SIG-M5 (cell line): ENCODE data around the gene TBC1D9.

Experiments used
- DNase-seq: peaks from one replicate; lab custom pipeline; 2025; lab: John Stamatoyannopoulos, UW

Gene TBC1D9

DNA sequence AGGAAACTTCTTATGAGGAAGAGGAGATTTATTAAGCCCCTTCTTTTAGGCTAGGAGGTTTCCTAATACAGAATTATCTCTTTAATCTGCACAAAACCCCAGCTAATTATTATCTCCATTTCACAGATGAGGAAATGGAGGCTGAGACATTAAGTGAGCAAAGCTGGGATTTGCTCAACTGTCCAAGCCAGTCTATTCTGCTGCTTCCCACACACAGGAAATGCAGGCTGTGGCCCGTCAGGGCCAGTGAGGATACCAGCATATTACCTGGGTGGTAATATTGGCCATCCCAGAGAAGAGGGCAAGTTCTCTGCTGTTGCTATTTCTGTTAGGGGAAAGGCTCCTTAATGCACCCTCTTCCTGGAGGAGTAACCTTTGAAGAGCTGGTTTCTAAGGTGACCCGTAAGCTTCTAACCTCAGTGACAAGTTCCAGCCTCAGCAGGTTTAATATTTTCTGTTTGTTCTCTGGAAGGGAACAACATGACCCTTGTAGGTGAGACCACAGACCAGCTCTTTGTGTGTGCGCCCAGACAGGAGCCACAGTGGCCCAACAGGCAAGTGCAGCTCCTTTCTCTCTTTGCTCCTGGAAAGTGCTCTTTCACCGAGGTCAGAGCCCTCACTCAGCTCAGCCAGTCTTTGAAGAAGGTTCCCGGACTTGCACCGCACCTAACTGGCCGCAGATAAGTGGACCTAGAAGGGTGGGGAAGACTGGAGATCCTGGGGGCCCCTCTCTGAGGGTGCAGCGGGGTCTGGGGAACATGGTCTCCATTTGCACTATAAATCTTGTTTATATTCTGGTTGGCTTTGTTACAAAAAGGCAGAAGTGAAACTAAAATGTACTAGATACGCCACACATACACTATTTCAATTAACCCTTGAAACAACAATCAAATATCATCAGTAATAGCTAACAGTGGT is 35.5 kb downstream of the TBC1D9 start:
- DNase-seq: no peak

- no peak for DNase-seq
Observed at GRCh38 chr4:140719686-140720085, 36.5 kb downstream of the TBC1D9 start.

- DNase-seq: no peak
Observed at GRCh38 chr4:140719022-140719421, 37.2 kb downstream of the TBC1D9 start.

GRCh38 chr4:140718241-140718952 is 37.8 kb downstream of the TBC1D9 start:
- DNase-seq: no peak

DNA sequence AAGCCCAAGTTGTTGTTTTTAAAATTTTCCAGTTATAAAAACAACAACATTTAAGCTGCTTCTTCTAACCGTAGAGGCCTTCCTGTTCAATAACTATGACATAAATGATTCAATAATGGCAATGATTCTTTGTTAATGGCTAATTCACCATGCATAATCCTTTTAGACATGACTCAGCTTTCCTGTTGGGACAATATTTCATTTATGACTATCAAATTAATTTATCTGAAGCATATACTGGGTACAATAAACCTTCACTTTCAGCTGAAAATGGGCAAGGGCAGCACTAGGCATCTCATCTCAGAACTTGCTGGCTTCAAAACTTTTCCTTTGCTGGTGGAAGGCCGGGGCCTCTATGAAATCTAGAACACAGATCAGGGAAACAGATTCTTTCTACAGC is 38.9 kb downstream of the TBC1D9 start:
- no peak for DNase-seq

GRCh38 chr4:140715119-140715518 is 41.1 kb downstream of the TBC1D9 start:
- DNase-seq: no peak

DNA sequence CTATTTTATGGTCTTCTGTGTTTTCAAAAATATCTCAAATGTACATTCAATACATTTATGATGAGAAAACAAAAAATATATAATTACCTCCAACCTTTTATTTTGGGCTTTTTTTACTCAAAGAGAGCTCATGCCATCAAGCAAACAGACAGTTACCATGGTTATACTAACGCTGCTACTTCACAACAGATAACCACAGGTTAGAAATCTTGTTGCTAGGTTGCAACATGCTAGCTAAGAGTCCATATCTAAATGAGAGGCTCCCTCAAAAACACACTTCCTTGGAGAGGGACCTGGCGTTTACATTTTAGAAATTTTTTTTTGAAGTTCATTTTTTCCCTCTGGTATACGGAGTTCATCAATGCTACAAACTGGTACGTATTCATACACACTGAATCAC is 44.3 kb downstream of the TBC1D9 start:
- no peak for DNase-seq

DNA sequence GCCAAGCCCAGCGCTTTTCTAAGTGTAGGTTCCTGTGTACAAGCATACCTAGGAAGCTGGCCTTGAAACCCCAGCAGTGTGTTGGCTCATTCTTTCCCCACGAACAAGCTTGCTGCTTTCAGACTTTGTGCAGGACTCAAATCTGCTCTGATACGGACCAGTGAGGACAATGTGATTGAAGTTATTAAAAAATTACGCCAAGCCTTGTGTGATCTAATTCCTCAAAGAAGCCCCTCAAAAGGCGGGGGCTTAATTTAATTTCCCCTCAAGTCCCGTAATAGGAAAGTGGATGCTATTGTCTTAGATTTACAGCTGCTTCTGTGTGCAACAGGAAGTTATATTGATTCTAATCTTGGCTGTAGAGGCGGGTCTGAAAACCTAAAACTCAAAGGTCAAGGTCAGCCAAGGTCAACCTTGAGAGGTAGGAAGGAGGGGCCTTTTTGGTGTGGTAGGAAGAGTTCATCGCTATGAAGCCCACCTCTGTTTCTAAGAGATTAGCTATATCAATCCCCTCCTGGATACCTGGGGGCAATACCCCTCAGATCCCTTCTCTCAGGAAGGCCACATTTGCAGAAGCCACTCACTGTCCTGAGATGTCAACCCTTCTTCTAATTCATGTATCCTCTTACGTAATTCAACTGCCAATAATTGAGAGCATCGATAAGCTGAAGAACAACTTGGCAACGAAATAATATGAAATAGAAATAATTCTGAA is 45.1 kb downstream of the TBC1D9 start:
- no peak for DNase-seq

- no peak for DNase-seq
Observed at GRCh38 chr4:140707325-140707724, 48.9 kb downstream of the TBC1D9 start.

DNA sequence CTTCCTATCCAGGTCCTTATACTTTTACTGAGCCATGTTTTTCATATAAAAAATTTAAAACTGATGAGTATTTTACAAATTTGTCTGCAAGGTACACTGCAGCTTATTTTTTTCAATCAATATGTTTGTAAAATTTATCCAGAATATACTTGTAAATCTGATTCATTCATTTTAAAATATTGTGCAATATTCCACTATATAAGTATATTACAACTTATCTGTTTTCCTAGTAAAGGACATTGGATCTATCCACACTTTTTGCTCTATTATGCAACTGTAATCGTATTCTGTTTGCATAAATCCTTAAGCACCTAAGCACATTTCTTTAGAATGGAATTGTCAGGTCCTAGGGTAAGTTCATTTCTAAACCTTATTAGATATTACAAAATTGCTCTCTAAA is 49.5 kb downstream of the TBC1D9 start:
- no peak for DNase-seq

DNA sequence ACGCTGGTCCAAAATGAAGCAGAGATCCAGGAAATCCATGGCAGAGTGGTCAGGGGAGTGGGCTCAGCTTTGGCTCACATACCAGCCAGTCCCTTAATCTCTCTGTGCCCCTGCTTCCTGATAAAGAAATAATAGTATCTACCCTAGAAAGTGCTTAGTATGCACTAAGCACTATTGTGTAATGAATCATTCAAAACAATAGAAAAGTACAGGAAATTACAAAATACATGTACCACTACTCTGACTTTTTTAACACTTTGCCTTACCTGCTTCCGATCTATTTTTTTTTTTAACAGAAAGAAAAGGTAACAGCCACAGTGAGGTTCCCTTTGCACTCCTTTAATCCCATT is 49.9 kb downstream of the TBC1D9 start:
- no peak for DNase-seq

GRCh38 chr4:140705625-140706275 is 50.4 kb downstream of the TBC1D9 start:
- no peak for DNase-seq

GRCh38 chr4:140704964-140705363 is 51.2 kb downstream of the TBC1D9 start:
- DNase-seq: no peak

DNA sequence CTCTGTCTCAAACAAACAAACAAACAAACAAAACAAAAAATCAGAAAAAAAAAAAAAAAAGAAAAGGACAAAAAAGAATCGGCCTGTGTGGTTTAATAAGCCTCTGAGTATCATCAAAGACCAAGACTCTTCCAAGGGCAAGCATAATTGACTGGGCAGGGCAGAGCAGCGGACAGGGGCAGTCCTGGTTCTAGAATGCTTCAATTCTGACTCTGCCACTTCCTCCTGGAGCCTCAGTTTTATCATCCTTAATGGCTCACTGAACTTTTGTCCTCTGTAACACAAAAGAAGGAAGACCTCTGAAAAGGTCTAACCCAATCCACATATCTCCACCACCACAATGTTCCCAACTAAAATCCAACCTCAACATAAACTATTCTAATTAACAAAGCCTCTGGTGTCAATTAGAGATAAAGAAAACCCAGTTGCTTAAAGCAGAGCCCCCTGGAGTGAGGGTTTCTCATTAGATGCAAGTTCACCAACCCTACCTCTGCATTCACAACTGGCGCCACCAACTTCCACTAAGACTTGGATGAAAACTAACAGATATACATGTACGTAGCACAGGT is 51.7 kb downstream of the TBC1D9 start:
- no peak for DNase-seq

- DNase-seq: no peak
Observed at GRCh38 chr4:140703463-140703862, 52.7 kb downstream of the TBC1D9 start.

GRCh38 chr4:140702096-140702757 is 54.0 kb downstream of the TBC1D9 start:
- DNase-seq: no peak

DNA sequence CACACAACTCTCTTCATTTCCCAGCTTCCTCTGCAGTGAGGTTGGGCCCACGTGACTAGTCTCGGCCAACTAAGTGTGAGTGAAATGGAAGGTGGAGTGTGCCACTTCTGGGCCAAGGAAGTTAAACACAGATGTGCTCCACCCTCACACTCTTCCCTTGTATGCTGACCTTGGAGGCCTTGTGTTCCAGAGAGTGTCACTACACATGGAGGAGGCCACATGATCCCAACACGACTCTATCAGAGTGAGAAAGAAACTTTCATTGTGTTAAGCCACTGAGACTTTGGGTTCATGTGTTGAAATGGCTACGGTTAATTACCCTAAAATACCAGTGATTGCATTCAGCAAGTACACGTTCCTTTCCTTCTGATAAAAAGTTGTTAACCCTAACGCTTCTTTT is 55.1 kb downstream of the TBC1D9 start:
- DNase-seq: no peak

GRCh38 chr4:140697709-140698560 is 58.2 kb downstream of the TBC1D9 start:
- no peak for DNase-seq

GRCh38 chr4:140695483-140695882 is 60.7 kb downstream of the TBC1D9 start:
- no peak for DNase-seq

GRCh38 chr4:140693562-140693961 is 62.6 kb downstream of the TBC1D9 start:
- DNase-seq: no peak
